Activated B cell treated with CpG ODN at 0.5 μM for 24 hours (primary cell): ENCODE results near the gene SMOC2. TPM values are rescaled to one million over a fixed set of nuclear protein-coding genes. Genes with fewer than 3 reads are reported as not detected.

Experiments
- ATAC-seq: fragments of 200-7000 bp; cut with Tn5 transposase; one replicate; pipeline ENCODE4 v1.10.0; 2021; ENCODE audit warnings: low read depth, mild to moderate bottlenecking, moderate library complexity
- CTCF ChIA-PET: fragments of 350-600 bp; sonication (Branson Sonifier 250); formaldehyde crosslinking; loops from one replicate; lab custom pipeline; 2021; ENCODE audit warnings: antibody characterized with exemption; lab: Charles Lee
- POLR2A ChIA-PET: fragments of 350-600 bp; sonication (Branson Sonifier 250); formaldehyde crosslinking; loops from one replicate; lab custom pipeline; 2021; ENCODE audit warnings: antibody characterized with exemption; lab: Charles Lee
- DNase-seq: peaks from one replicate; pipeline ENCODE4 v3.0.0; 2022
- H3K27ac Mint-ChIP-seq: one replicate; pipeline ENCODE4 v1.8.0; 2020; ENCODE audit warnings: mixed read lengths
- H3K27me3 Mint-ChIP-seq: one replicate; pipeline ENCODE4 v1.8.0; 2021; ENCODE audit warnings: mixed read lengths
- H3K36me3 Mint-ChIP-seq: one replicate; pipeline ENCODE4 v1.8.0; 2021; ENCODE audit warnings: low read depth, mixed read lengths
- H3K4me1 Mint-ChIP-seq: one replicate; pipeline ENCODE4 v1.8.0; 2021; ENCODE audit warnings: mixed read lengths
- H3K4me3 Mint-ChIP-seq: one replicate; pipeline ENCODE4 v1.8.0; 2020; ENCODE audit warnings: mild to moderate bottlenecking, mixed read lengths
- H3K9me3 Mint-ChIP-seq: one replicate; pipeline ENCODE4 v1.8.0; 2020; ENCODE audit warnings: mixed read lengths
- intact Hi-C: fragments of 100-400 bp; cut with micrococcal nuclease; formaldehyde crosslinking; loops from one replicate; pipeline ENCODE4 v1.15.1; 2024
- total RNA-seq: library from RNA; stranded (reverse); gene quantifications from 2 replicates; pipeline ENCODE4 v1.2.3, GENCODE V29; 2022
- TF ChIP-seq, protein P1 (sequence below): fragments of 200-600 bp; IDR thresholded peaks from one replicate; pipeline ENCODE4 v1.8.0; 2022; ENCODE audit warnings: antibody characterized with exemption, mild to moderate bottlenecking

The SMOC2 gene
- total RNA-seq, 1 donor from 2014 or later, result not detected

DNA sequence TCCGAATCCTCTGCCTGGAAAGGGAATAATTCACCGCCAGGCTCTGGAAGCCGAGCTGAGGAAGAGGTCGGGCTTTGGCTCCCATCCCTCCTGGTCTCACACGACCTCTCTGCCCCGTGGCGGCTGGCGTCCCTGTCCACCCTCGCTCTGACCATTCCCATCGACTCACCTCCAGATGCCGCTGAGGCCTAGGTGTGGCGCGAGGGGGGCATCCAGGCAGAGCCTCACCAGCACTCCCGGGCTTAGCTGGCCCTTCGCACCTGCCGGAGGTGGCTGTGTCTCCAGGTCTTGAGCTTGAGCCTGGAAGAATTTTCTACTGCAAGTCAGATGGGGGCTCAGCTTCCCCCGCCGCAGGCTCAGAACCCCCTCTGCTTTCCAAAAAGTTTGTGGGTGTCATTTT, 28.5 kb upstream of the SMOC2 start:
- no peak overlapping the region for H3K27ac Mint-ChIP-seq
- ChIA-PET CTCF (no interaction called here), POLR2A (no interaction called here)
- TF ChIP-seq, protein P1, sequence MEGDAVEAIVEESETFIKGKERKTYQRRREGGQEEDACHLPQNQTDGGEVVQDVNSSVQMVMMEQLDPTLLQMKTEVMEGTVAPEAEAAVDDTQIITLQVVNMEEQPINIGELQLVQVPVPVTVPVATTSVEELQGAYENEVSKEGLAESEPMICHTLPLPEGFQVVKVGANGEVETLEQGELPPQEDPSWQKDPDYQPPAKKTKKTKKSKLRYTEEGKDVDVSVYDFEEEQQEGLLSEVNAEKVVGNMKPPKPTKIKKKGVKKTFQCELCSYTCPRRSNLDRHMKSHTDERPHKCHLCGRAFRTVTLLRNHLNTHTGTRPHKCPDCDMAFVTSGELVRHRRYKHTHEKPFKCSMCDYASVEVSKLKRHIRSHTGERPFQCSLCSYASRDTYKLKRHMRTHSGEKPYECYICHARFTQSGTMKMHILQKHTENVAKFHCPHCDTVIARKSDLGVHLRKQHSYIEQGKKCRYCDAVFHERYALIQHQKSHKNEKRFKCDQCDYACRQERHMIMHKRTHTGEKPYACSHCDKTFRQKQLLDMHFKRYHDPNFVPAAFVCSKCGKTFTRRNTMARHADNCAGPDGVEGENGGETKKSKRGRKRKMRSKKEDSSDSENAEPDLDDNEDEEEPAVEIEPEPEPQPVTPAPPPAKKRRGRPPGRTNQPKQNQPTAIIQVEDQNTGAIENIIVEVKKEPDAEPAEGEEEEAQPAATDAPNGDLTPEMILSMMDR, result no peak
- H3K4me3 Mint-ChIP-seq, result no peak overlapping the region
- ATAC-seq, result no peak
- no peaks in the 10 kb centered on the region for H3K4me1 Mint-ChIP-seq
- intact Hi-C loops, result no loop called here
- no peaks in the 10 kb centered on the region for H3K27me3 Mint-ChIP-seq
- no peak for DNase-seq
- no peaks in the 10 kb centered on the region for H3K36me3 Mint-ChIP-seq
- H3K9me3 Mint-ChIP-seq, result no peaks in the 10 kb centered on the region

DNA sequence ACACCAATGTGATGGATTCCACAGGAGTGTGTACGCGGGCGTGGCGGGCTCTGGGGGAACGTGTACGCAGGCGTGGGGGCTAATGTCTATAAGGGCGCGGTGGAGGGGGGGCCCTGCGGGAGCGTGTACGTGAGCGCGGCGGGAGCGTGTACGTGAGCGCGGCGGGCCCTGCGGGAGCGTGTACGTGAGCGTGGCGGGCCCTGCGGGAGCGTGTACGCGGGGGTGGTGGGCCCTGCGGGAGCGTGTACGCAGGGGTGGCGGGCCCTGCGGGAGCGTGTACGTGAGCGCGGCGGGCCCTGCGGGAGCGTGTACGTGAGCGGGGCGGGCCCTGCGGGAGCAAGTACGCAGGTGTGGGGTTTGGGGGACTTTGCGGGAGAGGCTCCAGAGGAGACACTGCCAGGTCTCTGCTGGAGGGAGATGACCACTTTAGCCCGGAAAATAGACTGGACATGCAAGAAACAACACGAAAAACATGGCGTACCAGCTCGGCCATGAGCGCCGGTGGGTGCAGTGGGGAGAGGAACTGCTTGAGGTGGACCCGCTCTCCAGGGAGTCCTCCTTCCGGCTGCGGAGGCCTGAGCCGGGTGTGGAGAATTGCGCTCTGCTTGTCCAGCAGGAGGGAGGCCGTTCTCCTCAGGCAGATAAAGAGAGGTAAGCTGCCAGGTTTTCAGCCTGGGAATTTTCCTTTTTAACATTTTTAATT, 27.8 kb upstream of the SMOC2 start:
- ATAC-seq (no peak), DNase-seq (no peak)
- Mint-ChIP-seq H3K36me3 (no peaks in the 10 kb centered on the region), H3K4me3 (no peak overlapping the region), H3K27ac (no peak overlapping the region), H3K27me3 (peaks cover under 1% of the 10 kb centered on the region), H3K9me3 (no peaks in the 10 kb centered on the region), H3K4me1 (no peaks in the 10 kb centered on the region)
- TF ChIP-seq, protein P1, result no peak
- CTCF ChIA-PET, result no interaction called here
- POLR2A ChIA-PET, result no interaction called here
- intact Hi-C loops, result no loop called here

DNA sequence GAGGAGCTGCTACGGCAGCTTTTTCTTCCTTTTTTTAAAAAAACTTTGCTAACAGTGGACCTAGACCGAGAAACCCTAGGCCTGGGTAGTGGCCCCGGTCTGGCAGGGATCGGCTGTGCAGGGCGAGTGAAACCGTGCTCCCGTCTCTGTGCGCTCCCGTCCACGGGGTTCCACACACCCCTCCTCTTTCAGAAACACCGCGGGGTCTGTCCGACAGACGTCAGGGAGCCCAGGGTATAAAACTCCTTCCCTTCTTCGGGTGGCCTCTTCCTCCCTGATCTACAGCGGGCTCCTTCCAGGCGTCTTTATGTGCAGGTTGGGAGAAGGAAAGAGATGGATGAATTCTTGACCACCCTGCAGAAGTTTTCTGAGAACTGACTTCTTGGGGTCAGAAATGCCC, 27.1 kb upstream of the SMOC2 start:
- no peak overlapping the region for H3K4me3 Mint-ChIP-seq
- peaks cover 2% of the 10 kb centered on the region for H3K27me3 Mint-ChIP-seq
- CTCF ChIA-PET, result no interaction called here
- DNase-seq, result no peak
- H3K27ac Mint-ChIP-seq, result no peak overlapping the region
- no peaks in the 10 kb centered on the region for H3K9me3 Mint-ChIP-seq
- POLR2A ChIA-PET, result no interaction called here
- TF ChIP-seq, protein P1, result no peak
- intact Hi-C loops, result no loop called here
- H3K4me1 Mint-ChIP-seq, result no peaks in the 10 kb centered on the region
- ATAC-seq, result no peak
- H3K36me3 Mint-ChIP-seq, result no peaks in the 10 kb centered on the region

DNA sequence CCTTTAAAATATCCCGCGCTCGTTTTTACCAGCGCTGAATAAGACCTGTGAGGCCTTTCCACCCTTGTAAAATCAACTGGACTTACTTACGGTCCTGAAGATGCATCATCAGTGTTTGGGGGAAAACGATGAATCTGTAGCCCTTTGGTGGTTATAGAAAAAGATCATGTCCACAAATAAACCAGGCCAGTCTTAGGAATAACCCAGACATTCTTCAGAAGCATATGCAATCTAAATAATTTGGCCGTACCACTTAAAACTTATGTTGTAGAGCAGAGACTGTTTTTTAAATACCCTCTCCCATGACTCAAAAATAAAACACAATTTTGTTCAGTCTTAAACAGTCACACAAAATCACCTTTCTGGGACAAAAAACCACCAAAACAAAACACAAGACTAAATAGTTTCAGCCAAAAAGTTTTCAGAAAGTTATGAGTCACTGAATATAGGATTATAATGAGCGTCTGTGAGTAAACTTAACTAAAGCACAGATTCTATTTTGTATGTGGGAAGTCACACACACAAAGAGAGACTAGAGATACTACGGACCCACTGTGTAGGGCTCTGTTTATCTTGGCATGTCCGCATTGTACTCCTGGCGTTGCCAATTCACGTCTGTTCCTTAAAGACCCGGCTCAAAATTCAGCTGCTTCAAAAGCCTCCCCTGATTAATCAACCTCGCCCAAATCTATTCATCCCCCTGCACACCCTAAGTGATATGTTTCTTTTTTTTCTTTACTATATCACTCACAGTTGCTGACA, 26.5 kb upstream of the SMOC2 start:
- Mint-ChIP-seq H3K27ac (no peak overlapping the region), H3K4me3 (no peak overlapping the region), H3K27me3 (peaks cover 2% of the 10 kb centered on the region), H3K4me1 (no peaks in the 10 kb centered on the region), H3K9me3 (no peaks in the 10 kb centered on the region), H3K36me3 (no peaks in the 10 kb centered on the region)
- no peak for DNase-seq
- ATAC-seq, result no peak
- TF ChIP-seq, protein P1, result no peak
- ChIA-PET CTCF (no interaction called here), POLR2A (no interaction called here)
- intact Hi-C loops, result no loop called here
